HG02610 (cell line): ENCODE measurements around the gene GUCY1A1.

Experiments
- ATAC-seq: cut with Tn5 transposase; IDR thresholded peaks from one replicate; pipeline ENCODE4 v1.9.1; 2021; ENCODE audit warnings: mild to moderate bottlenecking, moderate library complexity; ENCODE audit not compliant: unreplicated experiment

GUCY1A1 gene

GRCh38 chr4:155734065-155734464 lies 67.4 kb downstream of the GUCY1A1 start:
- ATAC-seq: no peak

GRCh38 chr4:155734951-155735350 lies 68.3 kb downstream of the GUCY1A1 start:
- ATAC-seq: no peak

- ATAC-seq: no peak
These were observed 68.8 kb downstream of the GUCY1A1 start for GRCh38 chr4:155735496-155735895.

GRCh38 chr4:155738548-155738947 lies 71.9 kb downstream of the GUCY1A1 start:
- no peak for ATAC-seq

- ATAC-seq: no peak
These were observed 74.9 kb downstream of the GUCY1A1 start for GRCh38 chr4:155741546-155741945.

- ATAC-seq: no peak
These were observed 75.8 kb downstream of the GUCY1A1 start for GRCh38 chr4:155742310-155743015.

GRCh38 chr4:155745984-155746383 lies 79.3 kb downstream of the GUCY1A1 start:
- ATAC-seq: no peak

- no peak for ATAC-seq
These were observed 81.4 kb downstream of the GUCY1A1 start for GRCh38 chr4:155748039-155748438.

- no peak for ATAC-seq
These were observed 82.4 kb downstream of the GUCY1A1 start for GRCh38 chr4:155749041-155749440.

- ATAC-seq: no peak
These were observed 84.9 kb downstream of the GUCY1A1 start for GRCh38 chr4:155751569-155751968.

GRCh38 chr4:155757745-155758265 lies 91.2 kb downstream of the GUCY1A1 start:
- ATAC-seq: no peak

- ATAC-seq: peak; percentile 97
These were observed 92.1 kb downstream of the GUCY1A1 start, which contains the start of gene GUCY1B1 for GRCh38 chr4:155758481-155759371. TSS of gene GUCY1B1 (plus strand) at chr4:155759021. CDS start at chr4:155759141, 120 bp downstream.

- ATAC-seq: peak; percentile 35
These were observed 93.0 kb downstream of the GUCY1A1 start for GRCh38 chr4:155759372-155760252.

- ATAC-seq: no peak
These were observed 94.4 kb downstream of the GUCY1A1 start for GRCh38 chr4:155761047-155761446.

- no peak for ATAC-seq
These were observed 95.3 kb downstream of the GUCY1A1 start for GRCh38 chr4:155761916-155762315.

- no peak for ATAC-seq
These were observed 95.7 kb downstream of the GUCY1A1 start for GRCh38 chr4:155762334-155762733.

- no peak for ATAC-seq
These were observed 96.9 kb downstream of the GUCY1A1 start for GRCh38 chr4:155763551-155763950.

- no peak for ATAC-seq
These were observed 98.5 kb downstream of the GUCY1A1 start for GRCh38 chr4:155765149-155765548.

GRCh38 chr4:155766622-155767021 lies 100.0 kb downstream of the GUCY1A1 start:
- no peak for ATAC-seq

- ATAC-seq: no peak
These were observed 101.7 kb downstream of the GUCY1A1 start for GRCh38 chr4:155768370-155768769.

GRCh38 chr4:155769090-155769489 lies 102.4 kb downstream of the GUCY1A1 start:
- ATAC-seq: peak; percentile 72
